Activated CD4-positive, alpha-beta memory T cell treated with anti-CD3 and anti-CD28 coated beads for 36 hours (primary cell): ENCODE measurements around the gene BCL2. TPM values are rescaled to one million over a fixed set of nuclear protein-coding genes. Genes with fewer than 3 reads are reported as not detected.

ENCODE experiments used
- CTCF ChIA-PET: fragments of 350-600 bp; sonication (Branson Sonifier 250); formaldehyde crosslinking; loops from one replicate; lab custom pipeline; 2021; ENCODE audit warnings: antibody characterized with exemption, inconsistent platforms; lab: Charles Lee
- POLR2A ChIA-PET: fragments of 350-600 bp; sonication (Branson Sonifier 250); formaldehyde crosslinking; loops from one replicate; lab custom pipeline; 2021; ENCODE audit warnings: antibody characterized with exemption; lab: Charles Lee
- DNase-seq: peaks from one replicate; pipeline ENCODE4 v3.0.0-alpha.2; 2020
- H3K27ac Mint-ChIP-seq: one replicate; pipeline ENCODE4 v1.8.0; 2021; ENCODE audit warnings: mixed read lengths
- H3K27me3 Mint-ChIP-seq: one replicate; pipeline ENCODE4 v1.8.0; 2021; ENCODE audit warnings: mixed read lengths
- H3K36me3 Mint-ChIP-seq: one replicate; pipeline ENCODE4 v1.8.0; 2021; ENCODE audit warnings: mixed read lengths
- H3K4me1 Mint-ChIP-seq: one replicate; pipeline ENCODE4 v1.8.0; 2021; ENCODE audit warnings: low read depth, mixed read lengths
- H3K4me3 Mint-ChIP-seq: one replicate; pipeline ENCODE4 v1.8.0; 2021; ENCODE audit warnings: mild to moderate bottlenecking, mixed read lengths
- H3K9me3 Mint-ChIP-seq: one replicate; pipeline ENCODE4 v1.8.0; 2021; ENCODE audit warnings: mixed read lengths
- intact Hi-C: fragments of 100-400 bp; cut with micrococcal nuclease; formaldehyde crosslinking; loops from one replicate; pipeline ENCODE4 v1.15.1; 2023
- total RNA-seq, 2 experiments: library from RNA; stranded (reverse); gene quantifications; one replicate each; pipeline ENCODE4 v1.2.3, GENCODE V29; 2021

The BCL2 gene
- total RNA-seq, 2 experiments from 2014 or later = 66.9 to 67.9 TPM

- H3K27me3 Mint-ChIP-seq = no peaks in the 10 kb centered on the region
- intact Hi-C loops = no loop called here
- DNase-seq = no peak
- H3K9me3 Mint-ChIP-seq = no peaks in the 10 kb centered on the region
- CTCF ChIA-PET = interaction anchor here (0.6 kb wide), 1 partner anchor 66 kb away, joined by 3 read pairs; no protein-coding TSS in a partner anchor
- H3K4me1 Mint-ChIP-seq = no peaks in the 10 kb centered on the region
- peaks cover 54% of the 10 kb centered on the region for H3K36me3 Mint-ChIP-seq
- no peak overlapping the region for H3K27ac Mint-ChIP-seq
- POLR2A ChIA-PET = no interaction called here
- no peak overlapping the region for H3K4me3 Mint-ChIP-seq
Observed at GRCh38 chr18:63348508-63349136, 29.1 kb upstream of the BCL2 start.

- H3K9me3 Mint-ChIP-seq = no peaks in the 10 kb centered on the region
- ChIA-PET CTCF (interaction anchor here (0.6 to 0.7 kb wide), 2 partner anchors 24 to 91 kb away, joined by 3 read pairs; no protein-coding TSS in a partner anchor), POLR2A (interaction anchor here (0.7 kb wide), 1 partner anchor 75 kb away, joined by 3 read pairs; no protein-coding TSS in a partner anchor)
- no peak overlapping the region for H3K4me3 Mint-ChIP-seq
- no peaks in the 10 kb centered on the region for H3K4me1 Mint-ChIP-seq
- H3K27ac Mint-ChIP-seq = no peak overlapping the region
- H3K36me3 Mint-ChIP-seq = peaks cover 55% of the 10 kb centered on the region
- H3K27me3 Mint-ChIP-seq = no peaks in the 10 kb centered on the region
- no peak for DNase-seq
- intact Hi-C loops = no loop called here
Observed at GRCh38 chr18:63346480-63347183, 27.1 kb upstream of the BCL2 start.

DNA sequence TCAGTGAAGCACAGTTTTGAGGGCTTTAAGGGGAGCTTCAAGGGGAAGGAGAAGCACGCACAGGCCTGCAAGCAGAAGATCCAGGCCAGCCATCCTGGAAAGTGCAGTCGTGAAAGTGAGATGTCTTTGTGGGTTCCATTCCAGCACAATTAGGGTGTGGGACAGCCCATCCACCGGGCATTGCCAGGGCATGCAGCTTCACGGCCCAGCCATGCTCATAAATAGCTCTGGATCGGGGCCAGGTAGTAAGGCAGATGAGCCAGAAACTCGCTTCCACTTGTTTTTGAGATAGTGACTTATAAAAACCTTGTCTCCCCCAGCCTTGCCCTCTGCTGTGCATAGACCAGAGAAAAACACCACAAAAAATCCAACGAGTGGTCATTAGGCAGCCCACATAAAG, 26.5 kb upstream of the BCL2 start:
- H3K9me3 Mint-ChIP-seq = no peaks in the 10 kb centered on the region
- ChIA-PET POLR2A (interaction anchor here (0.7 kb wide), 1 partner anchor 76 kb away, joined by 3 read pairs; no protein-coding TSS in a partner anchor), CTCF (interaction anchor here (0.6 to 0.7 kb wide), 2 partner anchors 23 to 92 kb away, joined by 3 read pairs; no protein-coding TSS in a partner anchor)
- H3K4me1 Mint-ChIP-seq = no peaks in the 10 kb centered on the region
- intact Hi-C loops = no loop called here
- H3K27me3 Mint-ChIP-seq = no peaks in the 10 kb centered on the region
- H3K36me3 Mint-ChIP-seq = peaks cover 54% of the 10 kb centered on the region
- H3K27ac Mint-ChIP-seq = no peak overlapping the region
- H3K4me3 Mint-ChIP-seq = no peak overlapping the region
- no peak for DNase-seq

GRCh38 chr18:63344918-63345317, 25.3 kb upstream of the BCL2 start:
- CTCF ChIA-PET = no interaction called here
- no peak for DNase-seq
- Mint-ChIP-seq H3K36me3 (peaks cover 55% of the 10 kb centered on the region), H3K9me3 (no peaks in the 10 kb centered on the region), H3K27me3 (no peaks in the 10 kb centered on the region), H3K4me1 (peaks cover 3% of the 10 kb centered on the region), H3K4me3 (no peak overlapping the region), H3K27ac (no peak overlapping the region)
- intact Hi-C loops = loop anchor here (5.0 kb wide), 1 partner anchor 328 kb away; no protein-coding TSS in a partner anchor
- POLR2A ChIA-PET = no interaction called here

DNA sequence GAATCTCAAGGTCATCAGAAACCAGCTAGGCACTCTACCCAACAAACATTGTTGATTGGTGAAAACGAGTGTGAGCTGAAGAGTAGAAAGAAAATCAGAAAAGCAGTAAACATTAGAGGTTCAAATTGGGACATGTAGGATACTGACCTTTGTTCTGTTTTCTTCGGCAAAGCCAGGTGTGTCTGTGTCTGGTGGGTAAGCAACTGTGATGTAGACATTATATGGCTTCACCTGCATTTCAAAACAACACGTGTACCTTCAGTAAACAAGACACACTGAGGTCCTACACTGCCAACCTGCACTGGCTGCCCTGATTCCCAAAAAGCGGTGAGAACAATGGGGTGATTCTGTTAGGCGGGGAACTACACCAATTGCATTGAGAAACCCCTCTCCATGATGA, 24.7 kb upstream of the BCL2 start:
- Mint-ChIP-seq H3K27me3 (no peaks in the 10 kb centered on the region), H3K4me3 (no peak overlapping the region), H3K9me3 (no peaks in the 10 kb centered on the region), H3K36me3 (peaks cover 54% of the 10 kb centered on the region), H3K27ac (no peak overlapping the region), H3K4me1 (peaks cover 4% of the 10 kb centered on the region)
- ChIA-PET POLR2A (no interaction called here), CTCF (interaction anchor here (5.6 kb wide), 1 partner anchor 93 kb away, joined by 75 read pairs; no protein-coding TSS in a partner anchor)
- no peak for DNase-seq
- intact Hi-C loops = loop anchor here (5.0 kb wide), 1 partner anchor 327 kb away; no protein-coding TSS in a partner anchor

- Mint-ChIP-seq H3K4me3 (no peak overlapping the region), H3K9me3 (no peaks in the 10 kb centered on the region), H3K36me3 (peaks cover 50% of the 10 kb centered on the region), H3K4me1 (peaks cover 4% of the 10 kb centered on the region), H3K27ac (no peak overlapping the region), H3K27me3 (no peaks in the 10 kb centered on the region)
- ChIA-PET CTCF (interaction anchor here (0.6 to 5.6 kb wide), 9 partner anchors 12 to 335 kb away, joined by 3 to 75 read pairs (median 3); no protein-coding TSS in a partner anchor), POLR2A (no interaction called here)
- intact Hi-C loops = loop anchor here (1.0 to 5.0 kb wide), 3 partner anchors 97 to 325 kb away; no protein-coding TSS in a partner anchor
- DNase-seq = peak; percentile 46
Observed at GRCh38 chr18:63342206-63342605, 22.6 kb upstream of the BCL2 start.

DNA sequence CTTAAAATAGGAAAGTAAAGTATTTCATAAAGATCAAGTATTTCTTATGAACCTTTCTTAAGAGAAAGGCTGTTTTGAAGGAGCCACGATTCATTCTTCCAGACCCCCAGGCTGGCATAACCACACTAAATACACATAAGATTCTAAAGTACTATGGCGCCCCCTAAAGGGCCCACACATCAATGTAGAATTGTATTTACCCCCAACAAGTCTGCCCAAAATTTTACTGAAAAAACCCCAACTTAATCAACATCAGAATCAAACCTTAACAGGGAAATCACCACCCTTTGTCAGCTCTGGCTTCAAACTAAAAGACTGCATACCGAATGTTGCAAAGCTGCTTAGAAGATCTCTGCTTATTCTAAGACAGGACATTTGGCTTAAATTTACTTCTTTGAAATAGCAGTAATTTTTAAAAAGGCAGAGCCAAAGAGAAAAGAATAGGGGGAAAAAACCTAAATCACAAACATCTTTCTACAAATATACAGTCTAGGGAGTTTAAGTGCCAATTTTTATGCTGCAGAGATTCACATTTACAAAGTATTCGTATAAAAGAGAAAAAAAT, 20.4 kb upstream of the BCL2 start:
- CTCF ChIA-PET = interaction anchor here (0.6 to 5.6 kb wide), 24 partner anchors 10 to 794 kb away, joined by 3 to 75 read pairs (median 4); no protein-coding TSS in a partner anchor
- Mint-ChIP-seq H3K9me3 (no peaks in the 10 kb centered on the region), H3K27me3 (no peaks in the 10 kb centered on the region), H3K4me1 (peaks cover 12% of the 10 kb centered on the region), H3K4me3 (no peak overlapping the region), H3K27ac (no peak overlapping the region), H3K36me3 (peaks cover 55% of the 10 kb centered on the region)
- POLR2A ChIA-PET = no interaction called here
- peak; percentile 37 for DNase-seq
- intact Hi-C loops = loop anchor here (2.0 to 5.0 kb wide), 2 partner anchors 27 to 323 kb away; partner anchors contain the start of gene KDSR

DNA sequence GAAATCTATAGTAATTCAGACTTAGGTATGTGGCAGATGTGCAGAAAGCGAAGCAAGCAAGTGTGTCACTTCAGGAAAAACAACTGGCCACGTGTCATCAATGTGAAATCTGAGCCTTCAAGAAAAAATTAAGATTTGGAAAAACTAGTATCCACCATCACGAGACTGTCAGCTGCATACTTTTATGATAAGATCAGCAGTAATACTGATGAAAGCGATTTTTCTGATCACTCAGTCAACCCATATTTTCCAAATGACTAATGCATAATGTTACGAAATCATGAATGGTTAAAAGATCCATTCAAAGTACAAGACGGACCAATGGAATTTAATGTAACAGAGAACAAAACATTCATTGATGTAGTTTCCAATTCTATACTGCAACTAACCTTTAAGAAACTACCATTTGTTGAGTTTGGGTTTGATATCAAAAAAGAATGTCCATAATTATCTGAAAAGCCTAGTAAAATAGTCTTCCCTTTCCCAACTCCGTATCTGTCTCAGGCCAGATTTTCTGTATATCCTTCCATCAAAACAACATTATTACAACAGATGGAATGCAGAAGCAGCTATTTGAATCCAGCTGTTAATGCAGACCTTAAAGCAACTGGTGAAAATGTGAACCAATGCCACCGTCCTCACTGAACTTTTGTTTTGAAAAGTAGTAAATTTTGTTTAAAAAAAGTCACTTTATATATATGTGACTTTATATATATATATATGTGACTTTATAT, 17.0 kb upstream of the BCL2 start:
- H3K4me1 Mint-ChIP-seq = peaks cover 12% of the 10 kb centered on the region
- intact Hi-C loops = no loop called here
- no peaks in the 10 kb centered on the region for H3K9me3 Mint-ChIP-seq
- ChIA-PET POLR2A (no interaction called here), CTCF (interaction anchor here (1.2 to 1.8 kb wide), 3 partner anchors 14 to 320 kb away, joined by 3 to 7 read pairs (median 4); no protein-coding TSS in a partner anchor)
- peaks cover 55% of the 10 kb centered on the region for H3K36me3 Mint-ChIP-seq
- no peak overlapping the region for H3K4me3 Mint-ChIP-seq
- no peaks in the 10 kb centered on the region for H3K27me3 Mint-ChIP-seq
- no peak for DNase-seq
- no peak overlapping the region for H3K27ac Mint-ChIP-seq

- Mint-ChIP-seq H3K9me3 (no peaks in the 10 kb centered on the region), H3K27me3 (no peaks in the 10 kb centered on the region), H3K4me1 (peaks cover under 1% of the 10 kb centered on the region), H3K27ac (no peak overlapping the region), H3K4me3 (no peak overlapping the region), H3K36me3 (peaks cover 33% of the 10 kb centered on the region)
- no peak for DNase-seq
- POLR2A ChIA-PET = no interaction called here
- CTCF ChIA-PET = interaction anchor here (1.7 to 1.9 kb wide), 3 partner anchors 8 to 10 kb away, joined by 3 to 8 read pairs (median 8); no protein-coding TSS in a partner anchor
- intact Hi-C loops = no loop called here
Observed at GRCh38 chr18:63331105-63331504, 11.5 kb upstream of the BCL2 start.

GRCh38 chr18:63329431-63330145, 10.0 kb upstream of the BCL2 start:
- DNase-seq = no peak
- H3K4me1 Mint-ChIP-seq = no peaks in the 10 kb centered on the region
- intact Hi-C loops = no loop called here
- H3K27ac Mint-ChIP-seq = no peak overlapping the region
- ChIA-PET POLR2A (no interaction called here), CTCF (interaction anchor here (1.0 to 1.9 kb wide), 4 partner anchors 10 to 313 kb away, joined by 3 to 9 read pairs (median 6); no protein-coding TSS in a partner anchor)
- peaks cover 25% of the 10 kb centered on the region for H3K36me3 Mint-ChIP-seq
- H3K9me3 Mint-ChIP-seq = no peaks in the 10 kb centered on the region
- no peak overlapping the region for H3K4me3 Mint-ChIP-seq
- H3K27me3 Mint-ChIP-seq = no peaks in the 10 kb centered on the region

GRCh38 chr18:63326011-63326410, 6.4 kb upstream of the BCL2 start:
- Mint-ChIP-seq H3K27ac (no peak overlapping the region), H3K36me3 (peaks cover 4% of the 10 kb centered on the region), H3K27me3 (no peaks in the 10 kb centered on the region), H3K4me1 (peaks cover 14% of the 10 kb centered on the region), H3K4me3 (no peak overlapping the region), H3K9me3 (no peaks in the 10 kb centered on the region)
- intact Hi-C loops = no loop called here
- ChIA-PET CTCF (interaction anchor here (0.6 to 7.4 kb wide), 7 partner anchors 16 to 986 kb away, joined by 3 to 162 read pairs (median 3); no protein-coding TSS in a partner anchor), POLR2A (no interaction called here)
- no peak for DNase-seq
